Liver (tissue), 9 donors: Measurements from ENCODE around the gene CNMD. TPM values are rescaled to one million over a fixed set of nuclear protein-coding genes. Genes with fewer than 3 reads are reported as not detected.

Experiments used
- DNase-seq: peaks from one replicate; pipeline ENCODE4 v3.0.0-alpha.2; 2017; ENCODE audit warnings: low spot score
- H3K27ac ChIP-seq, 2 donors: one replicate each; pipeline ENCODE4 v1.7.0; 2013; ENCODE audit warnings: inconsistent platforms in 2 of 2, low read length in 2 of 2, control low read depth in 1 of 2, low read depth in 1 of 2, mild to moderate bottlenecking in 1 of 2
- H3K27me3 ChIP-seq, 4 donors: one replicate each; pipeline versions ENCODE4 v1.6.1 to v1.7.0; 2013; ENCODE audit warnings: low read length in 3 of 4, inconsistent platforms in 1 of 4, mild to moderate bottlenecking in 1 of 4, moderate library complexity in 1 of 4; ENCODE audit not compliant: control insufficient read depth in 4 of 4, insufficient read depth in 4 of 4
- H3K36me3 ChIP-seq, 4 donors: one replicate each; pipeline versions ENCODE4 v1.6.1 to v1.7.0; 2013; ENCODE audit warnings: low read length in 3 of 4, mild to moderate bottlenecking in 3 of 4, low read depth in 1 of 4, moderate library complexity in 1 of 4; ENCODE audit not compliant: control insufficient read depth in 4 of 4, insufficient read depth in 3 of 4
- H3K4me1 ChIP-seq, 4 donors: one replicate each; pipeline versions ENCODE4 v1.6.1 to v1.7.0; 2013; ENCODE audit warnings: low read length in 3 of 4, mild to moderate bottlenecking in 3 of 4, moderate library complexity in 1 of 4; ENCODE audit not compliant: control insufficient read depth in 4 of 4, insufficient read depth in 4 of 4
- H3K4me3 ChIP-seq, 3 donors: one replicate each; pipeline versions ENCODE4 v1.6.1 to v1.7.0; 2013; ENCODE audit warnings: low read length in 3 of 3, control low read depth in 1 of 3, low read depth in 1 of 3, mild to moderate bottlenecking in 1 of 3
- H3K9ac ChIP-seq, 2 donors: one replicate each; pipeline ENCODE4 v1.7.0; 2013; ENCODE audit warnings: low read length in 2 of 2, mild to moderate bottlenecking in 2 of 2, moderate library complexity in 2 of 2, control low read depth in 1 of 2, low read depth in 1 of 2
- H3K9me3 ChIP-seq, 4 donors: one replicate each; pipeline versions ENCODE4 v1.6.1 to v1.7.0; 2013; ENCODE audit warnings: low read length in 3 of 4; ENCODE audit not compliant: control insufficient read depth in 4 of 4
- EGR1 ChIP-seq, 2 donors: IDR thresholded peaks; 2 replicates each; pipeline ENCODE4 v1.6.1; 2016 to 2018; ENCODE audit warnings: antibody characterized with exemption in 2 of 2, low read depth in 2 of 2
- FOXA1 ChIP-seq: IDR thresholded peaks from 2 replicates; pipeline ENCODE4 v1.6.1; 2016; ENCODE audit warnings: antibody characterized with exemption
- FOXA2 ChIP-seq: IDR thresholded peaks from 2 replicates; pipeline ENCODE4 v1.6.1; 2016; ENCODE audit warnings: antibody characterized with exemption
- GABPA ChIP-seq, 2 donors: IDR thresholded peaks in 1 of 2; conservative IDR thresholded peaks in 1 of 2; 2 replicates each; pipeline ENCODE4 v1.6.1; 2016; ENCODE audit warnings: antibody characterized with exemption in 2 of 2, mild to moderate bottlenecking in 1 of 2, moderate library complexity in 1 of 2
- HNF4A ChIP-seq, 2 donors: conservative IDR thresholded peaks; 2 replicates each; pipeline ENCODE4 v1.6.1; 2016; ENCODE audit warnings: antibody characterized with exemption in 2 of 2, mild to moderate bottlenecking in 2 of 2
- HNF4G ChIP-seq: IDR thresholded peaks from 2 replicates; pipeline ENCODE4 v1.6.1; 2016; ENCODE audit warnings: antibody characterized with exemption
- JUND ChIP-seq, 2 donors: IDR thresholded peaks; 2 replicates each; pipeline ENCODE4 v1.6.1; 2016; ENCODE audit warnings: antibody characterized with exemption in 2 of 2
- NR2F2 ChIP-seq: IDR thresholded peaks from 2 replicates; pipeline ENCODE4 v1.6.1; 2016; ENCODE audit warnings: antibody characterized with exemption
- RAD21 ChIP-seq, 2 donors: IDR thresholded peaks; 2 replicates each; pipeline ENCODE4 v1.6.1; 2016; ENCODE audit warnings: antibody characterized with exemption in 2 of 2, mild to moderate bottlenecking in 2 of 2
- RXRA ChIP-seq, 2 donors: IDR thresholded peaks; 2 replicates each; pipeline ENCODE4 v1.6.1; 2017 to 2018; ENCODE audit warnings: antibody characterized with exemption in 2 of 2, mild to moderate bottlenecking in 1 of 2
- SP1 ChIP-seq: IDR thresholded peaks from 2 replicates; pipeline ENCODE4 v1.6.1; 2018; ENCODE audit warnings: antibody characterized with exemption, mild to moderate bottlenecking
- TAF1 ChIP-seq: conservative IDR thresholded peaks from 2 replicates; pipeline ENCODE4 v1.6.1; 2016; ENCODE audit warnings: antibody characterized with exemption, mild to moderate bottlenecking
- YY1 ChIP-seq: IDR thresholded peaks from 2 replicates; pipeline ENCODE4 v1.6.1; 2016; ENCODE audit warnings: antibody characterized with exemption, mild to moderate bottlenecking
- WGBS: extraction: QIAGEN DNeasy Blood & Tissue Kit; methylation state at CpG from one replicate; pipeline ENCODE4 v1.1.7; 2013; 5-methylcytosine and 5-hydroxymethylcytosine counted together
- polyA plus RNA-seq, 2 donors: library from polyadenylated mRNA; stranded (reverse) in 1 of 2; unstranded in 1 of 2; fragments of 200-250 nt in 1 of 2; fragments of >200 nt in 1 of 2; fragmentation: Nextera tagmentation in 1 of 2; extraction: Ambion mirVana in 1 of 2; gene quantifications; one replicate each; pipeline versions ENCODE4 v1.2.1 to v1.2.3, GENCODE V29; 2013 to 2015
- total RNA-seq, 2 donors: library from RNA; depleted of rRNA; stranded (reverse); fragments of >200 nt; gene quantifications; one replicate each; pipeline ENCODE4 v1.2.3, GENCODE V29; 2014
- TF ChIP-seq, protein P1 (sequence below): IDR thresholded peaks from 2 replicates; pipeline ENCODE4 v1.6.1; 2016; ENCODE audit warnings: antibody characterized with exemption
- TF ChIP-seq, protein P2 (sequence below): IDR thresholded peaks from 2 replicates; pipeline ENCODE4 v1.6.1; 2016; ENCODE audit warnings: antibody characterized with exemption
- TF ChIP-seq, protein P3 (sequence below): IDR thresholded peaks from 2 replicates; pipeline ENCODE4 v1.6.1; 2016; ENCODE audit warnings: antibody characterized with exemption, mild to moderate bottlenecking
- TF ChIP-seq, protein P4 (sequence below): fragments of 150-350 bp; IDR thresholded peaks from 2 replicates; pipeline ENCODE4 v1.5.1; 2017; ENCODE audit warnings: improper control_type of control experiment, low read depth, low read length; ENCODE audit not compliant: missing input control
- TF ChIP-seq, protein P5 (sequence below): IDR thresholded peaks from 2 replicates; pipeline ENCODE4 v1.6.1; 2016; ENCODE audit warnings: antibody characterized with exemption
- donor health status: healthy.
- donor health status: healthy.
- donor health status: healthy.
- donor health status: healthy.
- donor health status: healthy.

Gene CNMD
- total and polyA plus RNA-seq, 4 donors: not detected

DNA sequence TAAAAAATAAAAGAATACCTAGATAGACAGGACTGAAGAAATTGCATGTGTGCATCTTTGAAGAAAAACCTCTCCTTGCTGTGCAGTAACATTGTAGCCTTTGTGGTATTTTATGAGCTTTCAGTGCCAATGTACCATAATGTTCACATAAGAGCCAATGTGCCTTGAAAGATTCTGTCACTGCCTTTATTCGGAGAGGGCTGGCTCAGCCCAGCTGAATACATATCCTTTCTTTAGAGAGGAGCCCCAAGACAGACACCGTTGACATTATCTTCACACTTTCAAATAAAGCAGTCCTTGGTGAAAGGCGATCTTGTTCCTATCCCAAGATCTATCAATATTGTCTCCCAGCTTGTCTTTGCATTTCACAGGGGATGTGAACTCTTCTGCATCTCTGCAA is 18.5 kb upstream of the CNMD start:
- Histone ChIP-seq H3K36me3 (no peaks in the 10 kb centered on the region), H3K27ac (no peak overlapping the region), H3K9ac (no peak overlapping the region), H3K9me3 (no peaks in the 10 kb centered on the region), H3K27me3 (peaks cover 0 to 2% (median 0%) of the 10 kb centered on the region in 4 donors), H3K4me3 (no peak overlapping the region), H3K4me1 (no peaks in the 10 kb centered on the region)
- no peak for TF ChIP-seq JUND (IDR thresholded peaks at IDR 0.05)
- TF ChIP-seq EGR1 (IDR thresholded peaks at IDR 0.05; ENCODE audit: low read depth in 2 of 2): no peak
- TF ChIP-seq, protein P1, sequence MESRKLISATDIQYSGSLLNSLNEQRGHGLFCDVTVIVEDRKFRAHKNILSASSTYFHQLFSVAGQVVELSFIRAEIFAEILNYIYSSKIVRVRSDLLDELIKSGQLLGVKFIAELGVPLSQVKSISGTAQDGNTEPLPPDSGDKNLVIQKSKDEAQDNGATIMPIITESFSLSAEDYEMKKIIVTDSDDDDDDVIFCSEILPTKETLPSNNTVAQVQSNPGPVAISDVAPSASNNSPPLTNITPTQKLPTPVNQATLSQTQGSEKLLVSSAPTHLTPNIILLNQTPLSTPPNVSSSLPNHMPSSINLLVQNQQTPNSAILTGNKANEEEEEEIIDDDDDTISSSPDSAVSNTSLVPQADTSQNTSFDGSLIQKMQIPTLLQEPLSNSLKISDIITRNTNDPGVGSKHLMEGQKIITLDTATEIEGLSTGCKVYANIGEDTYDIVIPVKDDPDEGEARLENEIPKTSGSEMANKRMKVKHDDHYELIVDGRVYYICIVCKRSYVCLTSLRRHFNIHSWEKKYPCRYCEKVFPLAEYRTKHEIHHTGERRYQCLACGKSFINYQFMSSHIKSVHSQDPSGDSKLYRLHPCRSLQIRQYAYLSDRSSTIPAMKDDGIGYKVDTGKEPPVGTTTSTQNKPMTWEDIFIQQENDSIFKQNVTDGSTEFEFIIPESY: no peak
- no peak for TF ChIP-seq FOXA1
- TF ChIP-seq NR2F2: no peak
- no peak for TF ChIP-seq HNF4G
- TF ChIP-seq FOXA2: no peak
- TF ChIP-seq, protein P2, sequence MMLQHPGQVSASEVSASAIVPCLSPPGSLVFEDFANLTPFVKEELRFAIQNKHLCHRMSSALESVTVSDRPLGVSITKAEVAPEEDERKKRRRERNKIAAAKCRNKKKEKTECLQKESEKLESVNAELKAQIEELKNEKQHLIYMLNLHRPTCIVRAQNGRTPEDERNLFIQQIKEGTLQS: no peak
- no peak for TF ChIP-seq RAD21 (IDR thresholded peaks at IDR 0.05)
- no peak for TF ChIP-seq RXRA (IDR thresholded peaks at IDR 0.05)
- TF ChIP-seq YY1: no peak
- TF ChIP-seq, protein P3, sequence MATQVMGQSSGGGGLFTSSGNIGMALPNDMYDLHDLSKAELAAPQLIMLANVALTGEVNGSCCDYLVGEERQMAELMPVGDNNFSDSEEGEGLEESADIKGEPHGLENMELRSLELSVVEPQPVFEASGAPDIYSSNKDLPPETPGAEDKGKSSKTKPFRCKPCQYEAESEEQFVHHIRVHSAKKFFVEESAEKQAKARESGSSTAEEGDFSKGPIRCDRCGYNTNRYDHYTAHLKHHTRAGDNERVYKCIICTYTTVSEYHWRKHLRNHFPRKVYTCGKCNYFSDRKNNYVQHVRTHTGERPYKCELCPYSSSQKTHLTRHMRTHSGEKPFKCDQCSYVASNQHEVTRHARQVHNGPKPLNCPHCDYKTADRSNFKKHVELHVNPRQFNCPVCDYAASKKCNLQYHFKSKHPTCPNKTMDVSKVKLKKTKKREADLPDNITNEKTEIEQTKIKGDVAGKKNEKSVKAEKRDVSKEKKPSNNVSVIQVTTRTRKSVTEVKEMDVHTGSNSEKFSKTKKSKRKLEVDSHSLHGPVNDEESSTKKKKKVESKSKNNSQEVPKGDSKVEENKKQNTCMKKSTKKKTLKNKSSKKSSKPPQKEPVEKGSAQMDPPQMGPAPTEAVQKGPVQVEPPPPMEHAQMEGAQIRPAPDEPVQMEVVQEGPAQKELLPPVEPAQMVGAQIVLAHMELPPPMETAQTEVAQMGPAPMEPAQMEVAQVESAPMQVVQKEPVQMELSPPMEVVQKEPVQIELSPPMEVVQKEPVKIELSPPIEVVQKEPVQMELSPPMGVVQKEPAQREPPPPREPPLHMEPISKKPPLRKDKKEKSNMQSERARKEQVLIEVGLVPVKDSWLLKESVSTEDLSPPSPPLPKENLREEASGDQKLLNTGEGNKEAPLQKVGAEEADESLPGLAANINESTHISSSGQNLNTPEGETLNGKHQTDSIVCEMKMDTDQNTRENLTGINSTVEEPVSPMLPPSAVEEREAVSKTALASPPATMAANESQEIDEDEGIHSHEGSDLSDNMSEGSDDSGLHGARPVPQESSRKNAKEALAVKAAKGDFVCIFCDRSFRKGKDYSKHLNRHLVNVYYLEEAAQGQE: no peak
- TF ChIP-seq, protein P4, sequence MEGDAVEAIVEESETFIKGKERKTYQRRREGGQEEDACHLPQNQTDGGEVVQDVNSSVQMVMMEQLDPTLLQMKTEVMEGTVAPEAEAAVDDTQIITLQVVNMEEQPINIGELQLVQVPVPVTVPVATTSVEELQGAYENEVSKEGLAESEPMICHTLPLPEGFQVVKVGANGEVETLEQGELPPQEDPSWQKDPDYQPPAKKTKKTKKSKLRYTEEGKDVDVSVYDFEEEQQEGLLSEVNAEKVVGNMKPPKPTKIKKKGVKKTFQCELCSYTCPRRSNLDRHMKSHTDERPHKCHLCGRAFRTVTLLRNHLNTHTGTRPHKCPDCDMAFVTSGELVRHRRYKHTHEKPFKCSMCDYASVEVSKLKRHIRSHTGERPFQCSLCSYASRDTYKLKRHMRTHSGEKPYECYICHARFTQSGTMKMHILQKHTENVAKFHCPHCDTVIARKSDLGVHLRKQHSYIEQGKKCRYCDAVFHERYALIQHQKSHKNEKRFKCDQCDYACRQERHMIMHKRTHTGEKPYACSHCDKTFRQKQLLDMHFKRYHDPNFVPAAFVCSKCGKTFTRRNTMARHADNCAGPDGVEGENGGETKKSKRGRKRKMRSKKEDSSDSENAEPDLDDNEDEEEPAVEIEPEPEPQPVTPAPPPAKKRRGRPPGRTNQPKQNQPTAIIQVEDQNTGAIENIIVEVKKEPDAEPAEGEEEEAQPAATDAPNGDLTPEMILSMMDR: no peak
- TF ChIP-seq HNF4A (conservative IDR thresholded peaks at IDR 0.05): no peak
- no peak for TF ChIP-seq SP1
- no peak for TF ChIP-seq GABPA (IDR thresholded peaks at IDR 0.05 in 1 of 2, conservative IDR thresholded peaks at IDR 0.05 in 1 of 2)
- TF ChIP-seq TAF1: no peak
- TF ChIP-seq, protein P5, sequence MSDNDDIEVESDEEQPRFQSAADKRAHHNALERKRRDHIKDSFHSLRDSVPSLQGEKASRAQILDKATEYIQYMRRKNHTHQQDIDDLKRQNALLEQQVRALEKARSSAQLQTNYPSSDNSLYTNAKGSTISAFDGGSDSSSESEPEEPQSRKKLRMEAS: no peak
- 47% methylated on average over 3 of the region's 3 CpGs for WGBS
- no peak for DNase-seq
